NCI-H2107 treated with DMSO at 0.1 percent for 48 hours (cell line): Measurements from ENCODE around the gene POLR2L.

ENCODE experiments used
- DNase-seq: peaks from one replicate; lab custom pipeline; 2025; ENCODE audit not compliant: unreplicated experiment; lab: John Stamatoyannopoulos, UW

Gene POLR2L

DNA sequence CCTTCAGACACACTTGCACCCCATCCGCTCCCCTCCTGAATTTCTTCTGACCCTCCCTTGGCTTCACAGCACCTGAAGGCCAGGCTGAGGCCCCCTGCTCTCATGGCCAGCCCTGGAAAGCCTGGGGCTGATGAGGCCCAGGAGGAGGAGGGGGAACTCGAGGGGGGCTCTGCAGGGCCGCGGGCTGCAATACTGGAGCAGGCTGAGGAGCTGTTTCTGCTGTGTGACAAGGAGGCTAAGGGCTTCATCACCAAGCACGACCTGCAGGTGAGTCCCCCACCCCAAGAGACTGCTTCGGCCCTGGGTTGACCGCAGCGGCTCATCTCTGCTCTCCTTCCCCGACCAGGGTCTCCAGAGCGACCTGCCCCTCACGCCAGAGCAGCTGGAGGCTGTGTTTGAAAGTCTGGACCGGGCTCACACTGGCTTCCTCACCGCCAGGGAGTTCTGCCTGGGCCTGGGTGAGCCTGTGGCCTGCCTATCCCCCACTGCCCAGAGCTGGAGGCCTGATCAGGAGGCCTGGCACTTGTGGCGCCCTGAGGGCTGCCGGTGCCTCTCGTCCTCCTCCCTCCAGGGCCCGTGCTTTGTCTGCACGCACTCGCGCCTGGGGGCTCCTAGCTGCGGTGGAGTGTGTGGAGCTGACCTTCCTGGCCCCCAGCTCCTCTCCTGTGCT, 13.7 kb downstream of the POLR2L start:
- DNase-seq = no peak

DNA sequence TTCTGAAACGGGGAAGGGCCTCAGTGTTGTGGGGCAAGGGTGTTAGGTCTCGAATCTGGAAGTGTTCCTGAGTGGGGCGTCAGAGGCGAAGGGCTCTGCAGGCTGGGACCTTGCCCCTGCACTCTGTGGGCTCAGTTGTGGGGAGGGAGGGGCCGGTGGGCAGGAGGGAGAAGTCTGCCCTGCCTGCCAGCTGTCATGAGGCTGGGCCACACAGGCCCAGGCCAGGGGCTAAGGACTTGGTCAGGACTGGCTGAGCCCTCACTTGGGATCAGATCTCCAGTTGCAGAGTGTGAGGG, 14.5 kb downstream of the POLR2L start, which contains the start of gene CRACR2B:
CRACR2B (plus strand) TSS at position 23 of the 296 bp plus-strand sequence. CDS start 689 bp downstream, outside the sequence.
- no peak for DNase-seq

DNA sequence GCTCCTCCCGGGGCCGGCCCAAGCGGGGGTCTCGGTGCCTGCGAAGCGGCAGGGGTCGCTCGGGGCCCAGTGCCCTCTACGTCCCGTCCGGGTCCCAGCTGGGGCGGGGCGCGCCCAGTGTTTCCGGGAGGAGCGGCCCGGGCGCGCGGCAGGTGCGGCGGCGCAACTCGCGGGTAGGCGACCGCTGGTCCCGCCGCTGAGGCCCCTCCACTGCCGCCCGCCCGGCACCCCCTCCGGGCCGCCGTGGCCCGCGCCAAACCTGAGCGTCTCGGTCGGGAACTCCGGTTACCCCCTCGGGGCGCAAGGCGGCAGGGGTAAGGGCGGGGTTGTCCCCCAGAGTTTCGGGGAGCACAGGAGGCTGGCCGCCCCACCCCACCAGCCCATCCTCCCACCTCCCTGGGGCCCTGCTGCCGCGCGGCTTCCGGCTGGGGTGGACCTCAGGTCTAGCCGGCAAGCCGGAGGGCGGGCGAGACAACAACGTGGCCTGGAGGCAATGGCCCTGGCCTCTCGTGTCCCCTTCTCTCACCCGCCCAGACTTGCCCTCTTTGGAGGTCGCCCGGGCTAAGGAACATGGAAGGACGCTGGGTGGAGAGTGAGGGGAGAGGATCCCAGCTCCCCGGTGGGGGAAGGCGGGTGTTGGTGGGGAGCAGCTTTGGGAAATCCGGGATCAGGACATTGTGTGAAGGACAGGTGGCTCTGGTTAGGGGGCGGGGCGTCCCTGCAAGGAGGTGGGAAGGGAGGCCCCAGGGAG, 15.0 kb downstream of the POLR2L start:
- no peak for DNase-seq

DNA sequence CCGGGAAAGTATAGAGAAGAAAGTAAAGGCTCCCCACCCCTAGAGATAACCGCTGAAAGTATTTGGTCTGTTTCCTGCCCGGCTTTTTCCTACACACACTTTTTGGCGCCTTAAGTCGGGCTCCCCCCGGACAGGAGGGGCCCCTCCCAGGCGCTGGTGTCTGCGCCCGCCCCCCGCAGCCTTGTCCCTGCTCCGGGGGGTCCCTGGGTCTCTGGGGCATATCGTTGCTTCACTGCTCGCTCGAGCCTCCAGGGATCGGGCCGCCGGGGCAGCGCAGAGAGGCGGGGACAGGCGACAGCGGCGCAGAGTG, 15.5 kb downstream of the POLR2L start:
- DNase-seq = no peak

DNA sequence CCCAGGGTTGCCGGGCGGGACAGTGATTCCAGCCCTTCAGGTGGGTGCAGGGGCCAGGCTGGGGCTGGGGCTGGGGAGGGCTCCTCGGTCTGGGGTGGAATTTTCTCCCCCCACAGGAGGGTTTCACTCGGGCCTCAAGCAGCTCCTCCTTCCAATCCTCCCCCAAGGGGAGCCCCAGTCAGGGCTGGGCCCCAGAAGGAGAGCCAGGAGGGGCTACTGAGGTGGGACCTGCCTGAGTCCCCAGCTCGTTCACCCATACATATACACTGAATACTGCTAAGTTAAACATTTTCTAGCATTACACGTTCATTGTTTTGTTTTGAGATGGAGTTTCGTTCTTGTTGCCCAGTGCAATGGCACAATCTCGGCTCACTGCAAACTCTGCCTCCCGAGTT, 16.1 kb downstream of the POLR2L start:
- no peak for DNase-seq

DNA sequence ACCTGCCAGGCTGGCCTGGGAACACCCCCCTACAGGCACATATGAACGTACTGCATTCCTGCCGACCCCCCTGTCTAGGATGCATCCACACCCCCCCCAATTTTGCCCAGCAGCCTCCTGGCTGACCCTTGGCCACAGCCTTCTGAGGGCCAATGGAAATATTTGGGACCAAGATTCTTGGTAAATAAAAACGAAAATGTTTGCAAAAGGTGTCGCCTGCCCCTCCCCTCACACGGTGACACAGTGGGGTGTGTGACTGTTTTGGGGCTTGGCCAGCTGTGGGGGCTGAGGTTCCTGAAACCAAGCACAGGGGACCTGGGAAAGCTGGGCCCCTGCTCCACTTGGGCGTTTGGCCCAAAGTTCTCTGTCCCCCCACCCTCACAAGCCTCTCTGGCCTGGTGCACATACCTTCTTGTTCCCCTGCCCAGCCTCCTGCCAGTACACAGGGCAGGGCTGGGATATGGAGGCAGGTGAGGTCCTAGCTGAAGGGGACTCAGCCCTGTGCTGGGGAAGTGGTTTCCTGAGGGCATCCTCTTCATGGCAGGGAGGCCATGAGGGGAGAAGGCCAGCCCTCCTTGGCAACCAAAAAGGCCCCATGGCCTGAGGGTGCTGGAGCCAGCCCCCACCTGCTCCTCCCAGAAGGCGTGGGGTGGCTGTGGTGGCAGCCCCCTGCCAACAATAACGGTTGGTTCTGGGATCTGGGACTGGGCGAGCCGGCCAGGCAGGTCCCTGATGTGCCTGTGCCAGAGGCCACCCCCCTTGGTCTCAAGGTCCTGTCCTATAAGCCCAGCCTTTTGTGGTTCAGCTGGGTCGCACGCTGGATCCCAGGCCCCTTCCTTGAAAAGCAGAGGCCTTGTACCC, 16.7 kb downstream of the POLR2L start:
- DNase-seq = no peak

DNA sequence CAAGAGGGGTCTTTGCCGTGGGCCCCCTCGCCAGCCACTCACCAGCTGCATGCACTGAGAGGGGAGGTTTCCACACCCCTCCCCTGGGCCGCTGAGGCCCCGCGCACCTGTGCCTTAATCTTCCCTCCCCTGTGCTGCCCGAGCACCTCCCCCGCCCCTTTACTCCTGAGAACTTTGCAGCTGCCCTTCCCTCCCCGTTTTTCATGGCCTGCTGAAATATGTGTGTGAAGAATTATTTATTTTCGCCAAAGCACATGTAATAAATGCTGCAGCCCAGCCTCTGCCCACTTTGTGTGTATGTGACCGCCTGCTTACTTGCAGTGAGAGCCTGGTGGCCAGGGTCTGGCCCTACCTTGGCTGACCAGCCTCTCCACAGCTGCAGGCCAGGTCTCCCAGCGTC, 17.4 kb downstream of the POLR2L start:
- DNase-seq = no peak

DNA sequence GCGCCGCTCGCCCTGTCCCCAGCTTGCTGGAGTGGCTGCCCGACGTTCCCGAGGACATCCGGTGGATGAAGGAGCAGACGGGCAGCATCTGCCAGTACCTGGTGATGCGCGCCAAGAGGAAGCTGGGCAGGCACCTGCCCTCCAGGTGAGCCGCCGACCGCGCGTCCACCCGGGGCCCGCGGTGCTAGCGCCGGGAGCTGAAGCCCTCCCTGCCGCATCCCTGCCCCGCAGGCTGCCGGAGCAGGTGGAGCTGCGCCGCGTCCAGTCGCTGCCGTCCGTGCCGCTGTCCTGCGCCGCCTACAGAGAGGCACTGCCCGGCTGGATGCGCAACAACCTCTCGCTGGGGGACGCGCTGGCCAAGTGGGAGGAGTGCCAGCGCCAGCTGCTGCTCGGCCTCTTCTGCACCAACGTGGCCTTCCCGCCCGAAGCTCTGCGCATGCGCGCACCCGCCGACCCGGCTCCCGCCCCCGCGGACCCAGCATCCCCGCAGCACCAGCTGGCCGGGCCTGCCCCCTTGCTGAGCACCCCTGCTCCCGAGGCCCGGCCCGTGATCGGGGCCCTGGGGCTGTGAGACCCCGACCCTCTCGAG, 17.9 kb downstream of the POLR2L start:
- no peak for DNase-seq

DNA sequence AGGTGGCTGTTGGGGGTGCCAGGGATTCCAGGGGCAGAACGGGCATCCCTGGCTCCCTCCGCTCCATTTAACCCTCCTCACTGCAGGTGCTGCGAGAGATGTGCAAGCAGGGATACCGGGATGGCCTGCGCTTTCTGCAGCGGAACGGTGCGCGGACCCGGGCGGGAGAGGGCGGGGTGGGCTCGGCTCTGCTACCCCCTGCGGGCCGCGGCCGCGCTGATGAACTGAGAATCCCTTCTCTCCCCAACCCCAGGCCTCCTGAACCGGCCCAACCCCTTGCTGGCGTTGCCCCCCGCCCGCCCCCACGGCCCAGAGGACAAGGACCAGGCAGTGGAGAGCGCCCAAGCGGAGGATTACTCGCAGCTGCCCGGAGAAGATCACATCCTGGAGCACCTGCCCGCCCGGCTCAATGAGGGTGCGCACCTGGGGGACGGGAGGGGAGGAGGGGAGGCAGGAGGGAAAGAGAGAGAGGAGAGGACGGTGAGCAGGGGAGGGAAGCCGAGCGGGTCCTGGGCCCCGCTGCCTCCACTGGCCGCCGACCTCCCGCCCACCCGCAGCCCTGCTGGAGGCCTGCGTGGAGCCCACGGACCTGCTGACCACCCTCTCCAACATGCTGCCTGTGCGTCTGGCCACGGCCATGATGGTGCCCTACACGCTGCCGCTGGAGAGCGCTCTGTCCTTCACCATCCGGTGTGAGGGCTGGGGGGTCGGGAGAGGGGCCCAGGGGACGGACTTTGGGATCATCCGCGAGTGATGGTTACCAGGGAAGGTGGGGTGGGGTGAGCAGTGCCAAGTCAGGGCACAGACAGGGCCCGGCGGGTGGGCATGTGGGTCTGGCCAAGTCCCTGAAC, 18.7 kb downstream of the POLR2L start:
- DNase-seq = no peak

DNA sequence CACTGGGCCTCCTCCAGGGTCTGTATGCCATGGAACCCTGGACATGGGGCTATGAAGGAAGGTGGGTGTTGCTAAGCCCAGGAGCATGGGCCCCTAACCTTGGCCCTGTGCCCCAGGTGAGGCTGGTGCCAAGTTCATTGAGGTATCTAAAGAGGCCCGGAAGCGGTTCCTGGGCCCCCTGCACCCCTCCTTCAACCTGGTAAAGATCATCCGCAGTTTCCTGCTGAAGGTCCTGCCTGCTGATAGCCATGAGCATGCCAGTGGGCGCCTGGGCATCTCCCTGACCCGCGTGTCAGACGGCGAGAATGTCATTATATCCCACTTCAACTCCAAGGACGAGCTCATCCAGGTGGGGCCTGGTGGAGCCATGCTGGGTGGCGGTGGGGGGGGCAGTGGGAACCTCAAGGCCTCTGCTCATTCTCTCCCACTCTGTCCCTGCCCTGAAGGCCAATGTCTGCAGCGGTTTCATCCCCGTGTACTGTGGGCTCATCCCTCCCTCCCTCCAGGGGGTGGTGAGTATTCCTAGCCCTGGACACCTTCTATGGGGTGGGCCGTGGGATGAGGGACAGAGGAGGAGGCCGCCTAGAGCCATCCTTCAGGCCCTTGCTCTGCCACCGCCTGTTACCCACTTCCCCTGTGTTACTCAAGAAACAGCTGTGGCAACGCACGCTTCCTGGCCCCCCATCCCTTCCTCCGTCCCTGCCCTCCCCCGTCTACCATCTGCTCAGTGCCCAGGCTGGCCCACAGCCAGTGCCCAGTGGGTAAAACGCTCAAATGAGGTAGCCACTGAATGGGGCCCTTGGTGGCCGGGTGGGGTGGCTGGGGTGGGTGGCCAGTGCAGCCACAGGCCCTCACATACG, 20.6 kb downstream of the POLR2L start:
- DNase-seq = no peak

DNA sequence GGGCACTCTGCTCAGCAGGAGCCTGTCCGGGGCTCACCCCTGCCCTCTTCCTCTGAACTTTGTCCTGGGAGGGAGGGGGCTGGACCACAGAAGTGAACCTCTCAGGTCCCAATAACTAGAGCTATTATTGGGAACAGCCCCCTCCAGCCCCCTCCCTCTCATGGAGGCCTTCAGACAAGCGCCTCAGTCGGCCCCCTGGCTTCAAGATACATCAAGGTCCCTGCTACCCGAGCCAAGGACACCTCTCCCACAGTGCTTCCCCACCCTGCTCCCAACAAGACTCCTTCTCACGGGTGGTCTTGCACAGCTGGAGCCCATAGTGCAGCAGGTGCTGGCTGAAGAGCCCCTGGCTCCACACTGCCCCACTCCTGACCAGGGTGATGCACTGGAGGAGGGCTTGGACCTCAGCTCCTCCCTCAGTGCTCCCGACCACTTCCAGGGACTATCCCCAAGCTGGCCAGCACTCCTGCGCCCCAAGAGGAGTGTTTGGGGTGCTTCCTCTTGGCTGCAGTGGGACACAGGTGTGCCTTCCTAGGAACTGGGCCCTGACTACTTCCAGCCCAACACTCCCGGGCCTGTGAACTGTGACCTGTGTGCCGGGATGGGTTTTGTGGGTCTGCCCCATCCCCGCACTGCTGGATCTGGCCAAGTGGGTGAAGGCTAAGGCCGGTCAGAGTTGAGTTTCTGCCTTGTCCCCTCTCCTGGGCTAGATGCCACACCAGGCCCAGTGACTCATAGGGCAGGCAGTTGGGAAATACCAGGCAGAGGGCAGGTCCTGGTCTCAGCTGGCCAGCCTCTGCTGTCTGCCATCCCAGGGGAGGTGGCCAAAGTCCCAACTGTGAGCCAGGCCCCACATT, 21.4 kb downstream of the POLR2L start:
- DNase-seq = no peak

DNA sequence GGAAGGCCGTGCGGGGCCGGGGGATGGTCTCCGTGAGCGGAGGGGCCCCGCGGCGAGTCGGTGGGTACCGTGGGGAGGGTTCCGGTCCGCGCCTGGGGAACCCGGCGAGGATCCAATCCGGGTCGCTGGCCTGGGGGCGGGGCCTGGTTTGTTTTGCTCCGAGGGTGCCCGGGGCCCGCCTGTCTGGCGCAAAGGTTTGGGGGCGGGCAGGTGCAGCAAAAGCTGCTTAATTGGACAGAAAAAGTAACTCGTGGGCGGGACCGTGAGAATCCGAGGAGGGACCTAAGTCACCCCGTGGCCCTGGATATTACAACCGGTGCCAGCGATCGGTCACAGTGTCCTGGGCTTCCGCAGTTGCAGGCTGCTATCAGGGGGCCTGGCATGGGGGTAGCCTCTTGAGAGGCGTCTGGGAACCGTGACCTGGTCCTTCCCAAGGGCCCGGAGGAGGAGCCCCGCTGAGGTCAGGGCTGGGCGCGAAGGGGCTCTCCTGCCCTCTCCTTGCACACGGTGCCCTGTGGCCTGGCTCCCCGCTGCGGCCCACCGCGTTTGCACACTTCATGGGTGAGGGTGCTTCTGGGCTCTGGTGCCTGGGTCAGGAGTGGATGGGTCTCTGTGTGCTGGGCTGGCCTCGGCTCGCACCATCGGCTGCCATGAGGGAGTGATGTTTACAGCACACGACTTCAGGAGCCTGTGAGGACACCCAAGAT, 22.2 kb downstream of the POLR2L start:
- DNase-seq = peak; percentile 42

DNA sequence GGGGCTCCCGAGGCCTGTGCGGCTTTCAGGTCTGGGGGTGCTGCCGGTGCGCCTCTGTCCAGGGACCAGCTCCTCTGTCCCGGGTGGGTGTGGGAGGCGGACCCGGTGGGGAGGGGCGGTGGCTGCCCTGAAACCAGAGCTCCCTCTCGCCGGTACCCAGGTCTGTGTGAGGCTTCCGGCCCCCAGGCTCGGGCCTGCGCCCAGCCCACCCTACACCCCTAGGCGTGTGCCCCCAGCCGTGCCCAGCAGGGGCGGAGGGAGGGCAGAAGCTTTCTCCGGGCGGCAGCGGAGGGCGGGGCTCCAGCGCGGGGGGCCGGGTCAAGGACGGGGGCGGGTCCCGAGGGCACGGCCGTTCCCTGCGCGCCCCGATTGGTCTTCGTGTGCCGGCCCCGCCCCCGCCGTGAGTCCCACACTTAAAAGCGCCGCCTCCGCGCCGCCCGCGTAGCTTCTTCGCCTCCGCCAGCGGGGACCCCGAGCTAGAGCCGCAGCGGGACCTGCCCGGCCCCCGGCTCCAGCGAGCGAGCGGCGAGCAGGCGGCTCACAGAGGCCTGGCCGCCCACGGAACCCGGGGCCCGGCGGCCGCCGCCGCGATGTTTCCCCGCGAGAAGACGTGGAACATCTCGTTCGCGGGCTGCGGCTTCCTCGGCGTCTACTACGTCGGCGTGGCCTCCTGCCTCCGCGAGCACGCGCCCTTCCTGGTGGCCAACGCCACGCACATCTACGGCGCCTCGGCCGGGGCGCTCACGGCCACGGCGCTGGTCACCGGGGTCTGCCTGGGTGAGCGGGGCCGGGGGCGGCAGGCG, 23.0 kb downstream of the POLR2L start:
- peak; percentile 57 for DNase-seq

DNA sequence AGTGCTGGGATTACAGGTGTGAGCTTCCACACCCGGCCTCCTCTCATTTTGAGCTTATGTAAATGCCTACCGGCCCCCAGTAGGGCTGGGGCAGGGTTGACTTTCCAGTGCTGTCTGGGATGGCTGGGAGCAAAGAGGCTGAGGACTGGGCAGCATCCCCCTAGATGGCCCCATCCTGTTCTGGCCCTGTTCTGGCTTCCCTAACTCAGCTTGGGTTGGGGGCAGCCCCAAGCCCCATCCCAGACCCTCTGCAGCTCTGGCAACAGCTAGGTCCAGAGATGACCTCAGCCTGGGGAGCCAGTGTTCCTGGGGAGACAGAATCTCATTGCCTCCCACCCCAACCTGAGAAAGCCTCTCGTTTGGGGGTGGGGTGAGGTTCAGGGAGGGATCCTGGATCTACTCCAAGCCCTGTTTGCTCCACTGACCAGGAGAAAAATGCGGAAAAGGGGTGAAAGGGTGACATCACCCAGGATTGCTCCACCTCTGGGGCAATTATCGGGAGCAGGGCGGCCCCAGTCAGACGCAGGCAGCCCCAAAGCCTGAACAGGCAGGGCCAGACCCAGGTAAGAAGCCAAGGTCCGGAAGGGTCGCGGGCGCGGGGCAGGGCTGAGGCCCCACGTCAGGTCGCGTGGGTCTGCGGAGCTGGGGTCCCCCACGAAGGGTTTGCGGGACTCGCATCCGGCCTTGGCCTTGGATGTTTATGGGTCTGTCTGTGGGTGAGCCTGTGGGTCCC, 23.8 kb downstream of the POLR2L start, which contains the start of gene PNPLA2:
PNPLA2 (plus strand) TSS at position 519 of the 733 bp plus-strand sequence. CDS start 805 bp downstream, outside the sequence.
- DNase-seq = no peak

DNA sequence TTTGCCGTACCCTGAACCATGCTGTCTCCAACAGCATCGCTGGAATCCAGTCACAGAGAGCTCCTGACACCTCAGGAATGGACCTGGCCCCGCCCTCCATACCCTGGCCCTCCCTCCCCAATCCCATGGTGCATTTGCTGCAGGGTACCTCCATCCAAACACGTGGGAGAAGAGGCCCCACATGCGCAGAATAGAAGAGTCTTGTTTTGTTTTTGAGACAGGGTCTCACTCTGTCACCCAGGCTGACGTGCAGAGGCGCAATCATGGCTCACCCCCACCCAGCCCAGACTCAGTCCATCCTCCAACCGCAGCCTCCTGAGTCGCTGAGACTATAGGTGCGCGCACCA, 25.9 kb downstream of the POLR2L start:
- no peak for DNase-seq

DNA sequence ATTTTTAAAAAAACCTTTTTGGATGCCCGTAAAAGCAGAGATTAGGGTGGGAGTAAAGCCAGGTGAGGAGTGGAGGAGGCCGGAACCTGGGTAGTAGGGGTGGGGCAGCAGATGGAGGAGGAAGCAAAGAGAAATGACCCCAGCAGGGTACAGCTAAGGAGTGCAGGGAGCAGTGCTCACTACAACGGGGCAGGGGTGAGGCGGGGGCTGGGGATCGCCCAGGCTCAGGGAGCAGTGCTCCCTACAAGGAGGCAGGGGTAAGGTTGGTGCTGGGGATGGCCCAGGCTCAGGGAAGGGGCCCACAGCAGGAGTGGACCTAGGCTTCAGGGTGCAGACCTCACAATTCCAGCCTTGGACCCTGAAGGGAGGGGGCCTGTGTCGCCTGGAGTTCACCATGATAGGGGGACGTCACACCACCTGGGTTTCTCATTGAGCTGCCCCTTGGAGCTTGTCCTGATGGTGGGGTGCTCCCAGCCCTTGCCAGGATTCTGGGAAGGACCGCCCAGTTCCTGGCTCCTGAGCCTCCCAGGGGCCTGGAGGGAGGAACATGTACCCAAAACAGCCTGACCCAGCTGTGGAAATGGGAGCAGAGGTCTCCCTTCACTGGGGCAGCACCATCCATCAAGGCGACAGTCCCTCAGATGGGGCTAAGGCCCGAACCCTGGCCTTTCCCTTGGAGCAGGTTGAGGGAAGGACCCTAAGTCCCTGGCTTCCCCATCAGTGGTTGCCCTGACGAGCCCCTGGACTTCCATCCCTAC, 26.5 kb downstream of the POLR2L start:
- no peak for DNase-seq
